GM18505 (cell line): ENCODE results near the gene GNG10.
"Not testable (repeated sequence)": the region's sequence is repeated elsewhere in the genome, so short reads cannot be mapped to it uniquely, and the experiment has no call there.

Experiments
- ATAC-seq: cut with Tn5 transposase; IDR thresholded peaks from one replicate; pipeline ENCODE4 v1.9.1; 2021; ENCODE audit not compliant: unreplicated experiment
- POLR2A ChIP-seq: IDR thresholded peaks from 4 replicates; pipeline ENCODE4 v1.6.1; 2011; ENCODE audit warnings: borderline replicate concordance; ENCODE audit not compliant: insufficient read depth, insufficient read length; ENCODE audit errors: extremely low read depth

The GNG10 gene

DNA sequence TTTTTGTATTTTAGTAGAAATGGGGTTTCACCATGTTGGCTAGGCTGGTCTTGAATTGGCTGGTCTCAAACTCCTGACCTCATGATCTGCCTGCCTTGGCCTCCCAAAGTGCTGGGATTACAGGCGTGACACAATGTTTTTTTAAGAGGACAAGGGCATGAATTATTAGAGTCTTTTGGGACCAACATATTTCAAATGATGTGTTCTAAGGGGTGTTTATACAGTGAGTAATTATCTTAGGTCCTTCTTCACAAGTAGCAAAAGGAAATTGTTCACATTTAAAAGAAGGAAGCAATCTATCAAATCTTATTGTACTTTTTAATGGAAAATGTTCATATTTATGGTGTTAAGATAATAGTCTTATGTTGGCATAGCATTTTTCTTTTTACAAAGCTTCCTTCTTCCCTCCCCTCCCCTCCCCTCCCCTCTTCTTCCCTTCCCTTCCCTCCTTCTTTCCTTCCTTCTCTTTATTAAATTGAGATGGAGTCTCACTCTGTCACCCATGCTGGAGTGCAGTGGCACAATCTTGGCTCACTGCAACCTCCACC lies 6.7 kb downstream of the GNG10 start:
- ATAC-seq, result no peak
- no peak for TF ChIP-seq POLR2A

DNA sequence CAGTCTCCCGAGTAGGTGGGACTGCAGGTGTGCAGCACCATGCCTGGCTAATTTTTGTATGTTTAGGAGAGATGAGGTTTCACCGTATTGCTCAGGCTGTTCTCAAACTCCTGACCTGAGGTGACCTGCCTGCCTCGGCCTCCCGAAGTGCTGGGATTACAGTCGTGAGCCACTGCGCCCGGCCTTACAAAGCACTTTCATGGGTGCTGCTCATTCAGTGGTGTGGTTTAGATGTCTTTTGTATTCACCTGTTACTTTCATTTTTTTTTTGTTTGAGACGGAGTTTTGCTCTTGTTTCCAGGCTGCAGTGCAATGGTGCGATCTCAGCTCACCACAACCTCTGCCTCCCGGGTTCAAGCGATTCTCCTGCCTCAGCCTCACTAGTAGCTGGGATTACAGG lies 7.2 kb downstream of the GNG10 start:
- ATAC-seq, result not testable (repeated sequence)

- ATAC-seq, result no peak
- no peak for TF ChIP-seq POLR2A
Measured at GRCh38 chr9:111674319-111674718, 12.9 kb downstream of the GNG10 start.

DNA sequence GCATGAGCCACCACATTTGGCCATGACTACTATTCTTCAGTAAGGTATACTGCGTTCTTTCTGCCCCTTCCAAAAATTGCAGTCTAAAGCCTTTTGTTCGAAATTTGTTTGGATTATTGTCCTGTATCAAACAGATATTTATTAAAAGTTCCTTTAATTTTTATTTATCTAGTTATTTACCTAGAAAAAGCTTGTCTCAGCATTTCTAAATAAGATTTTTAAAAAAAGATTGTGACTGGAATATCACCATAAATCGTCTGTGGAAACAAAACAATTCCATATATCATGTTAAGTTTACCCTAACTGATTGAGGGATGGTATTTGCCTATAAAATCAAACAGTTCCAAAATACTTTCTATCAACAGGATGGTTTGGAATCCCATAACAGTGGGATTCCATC lies 14.7 kb downstream of the GNG10 start:
- TF ChIP-seq POLR2A, result no peak
- ATAC-seq, result no peak

DNA sequence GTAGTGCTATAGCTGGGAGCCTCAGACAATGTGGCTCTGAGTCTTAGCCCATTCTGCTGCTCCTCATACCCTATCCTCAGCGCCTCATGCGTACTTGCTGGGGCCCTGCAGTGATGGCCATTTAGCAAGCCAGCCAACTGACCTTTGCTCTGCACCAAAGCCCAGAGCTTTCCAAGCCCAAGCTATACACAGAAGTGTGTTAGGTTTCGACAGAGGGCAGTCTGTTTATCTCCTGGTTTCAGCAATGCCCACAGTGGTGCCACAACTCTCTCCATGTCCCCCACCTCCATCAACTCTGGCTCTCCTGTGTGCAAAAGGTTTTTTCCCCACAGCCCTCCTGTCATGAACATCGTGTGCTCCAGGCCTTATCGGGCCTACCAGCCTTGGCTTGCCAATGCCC lies 16.9 kb downstream of the GNG10 start:
- ATAC-seq, result no peak

DNA sequence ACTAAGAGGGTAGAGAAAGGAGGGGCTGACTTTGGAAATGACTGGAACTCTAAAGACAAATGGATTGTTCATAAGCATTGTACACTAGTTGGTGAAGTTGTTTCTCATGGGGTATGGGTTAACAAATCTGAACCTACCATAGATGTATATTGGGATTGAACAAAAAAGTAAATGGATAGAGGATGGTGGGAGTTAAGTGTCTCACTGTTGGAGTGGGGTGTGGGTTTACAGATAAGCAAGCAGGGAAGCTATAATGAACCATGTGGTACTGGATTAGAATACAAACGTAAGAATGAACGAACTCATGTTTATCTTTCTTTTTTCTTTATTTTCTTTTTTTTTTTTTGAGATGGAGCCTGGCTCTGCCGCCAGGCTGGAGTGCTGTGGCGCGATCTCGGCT lies 17.8 kb downstream of the GNG10 start:
- no peak for TF ChIP-seq POLR2A
- ATAC-seq, result no peak

More for the DNA sequence above, 16.9 kb downstream of the GNG10 start:
- TF ChIP-seq POLR2A, result no peak

DNA sequence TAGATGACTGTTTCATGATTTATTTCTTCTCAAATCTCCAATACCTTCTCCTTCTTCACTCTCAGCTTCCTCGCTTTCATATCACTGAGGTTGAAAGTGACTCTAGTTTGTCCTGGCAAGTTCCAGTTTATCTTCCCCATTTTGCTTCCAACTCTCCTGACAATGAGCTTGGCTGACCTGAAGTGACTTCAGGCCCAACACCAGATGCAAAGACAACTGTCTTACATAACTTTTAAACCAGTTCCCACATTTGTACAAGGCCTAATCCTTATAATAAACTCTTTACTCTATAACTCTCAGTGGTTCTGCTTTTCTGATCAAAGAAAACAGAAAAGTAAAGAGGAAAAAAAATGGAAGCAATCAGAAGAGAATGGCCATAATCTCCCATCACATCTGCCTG lies 22.0 kb downstream of the GNG10 start:
- TF ChIP-seq POLR2A, result no peak
- no peak for ATAC-seq

- TF ChIP-seq POLR2A, result no peak
- no peak for ATAC-seq
Measured at GRCh38 chr9:111691672-111692329, 30.4 kb downstream of the GNG10 start.

DNA sequence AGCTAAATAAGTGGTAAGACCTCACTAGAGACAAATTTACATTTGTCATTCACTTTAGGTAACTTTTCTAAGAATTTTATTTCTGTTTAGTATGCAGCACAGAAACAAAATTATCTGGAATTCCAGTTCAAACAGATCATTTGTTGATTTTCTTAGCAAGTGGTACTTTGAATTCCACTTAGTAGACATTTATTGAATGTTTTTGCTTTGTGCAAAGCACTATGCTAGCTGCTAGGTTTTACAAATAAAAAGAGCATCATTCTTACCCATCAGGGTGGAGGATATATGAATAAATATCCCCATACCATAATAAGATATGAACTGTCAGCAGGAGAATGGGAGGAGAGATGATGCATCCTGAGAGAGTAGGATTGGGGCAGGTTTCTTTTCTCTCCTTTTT lies 35.4 kb downstream of the GNG10 start:
- TF ChIP-seq POLR2A, result no peak
- no peak for ATAC-seq

DNA sequence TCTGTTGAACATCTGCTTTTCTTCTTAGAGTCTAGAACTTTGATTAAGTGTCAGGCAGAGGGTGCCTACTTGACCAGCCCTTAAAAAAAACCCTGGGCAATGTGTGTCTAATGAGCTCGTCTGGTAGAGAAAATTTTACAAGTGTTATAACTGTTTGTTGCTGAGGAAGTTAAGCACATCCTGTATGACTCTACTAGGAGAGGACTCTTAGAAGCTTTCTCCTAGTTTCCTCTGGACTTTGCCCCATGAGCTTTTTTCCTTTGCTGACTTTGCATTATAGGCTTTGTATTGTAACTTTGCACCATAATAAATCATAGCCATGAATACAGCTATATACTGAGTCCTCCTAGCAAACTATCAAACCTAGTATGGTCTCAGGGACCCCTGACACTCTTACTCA lies 39.4 kb downstream of the GNG10 start:
- no peak for TF ChIP-seq POLR2A
- ATAC-seq, result no peak

DNA sequence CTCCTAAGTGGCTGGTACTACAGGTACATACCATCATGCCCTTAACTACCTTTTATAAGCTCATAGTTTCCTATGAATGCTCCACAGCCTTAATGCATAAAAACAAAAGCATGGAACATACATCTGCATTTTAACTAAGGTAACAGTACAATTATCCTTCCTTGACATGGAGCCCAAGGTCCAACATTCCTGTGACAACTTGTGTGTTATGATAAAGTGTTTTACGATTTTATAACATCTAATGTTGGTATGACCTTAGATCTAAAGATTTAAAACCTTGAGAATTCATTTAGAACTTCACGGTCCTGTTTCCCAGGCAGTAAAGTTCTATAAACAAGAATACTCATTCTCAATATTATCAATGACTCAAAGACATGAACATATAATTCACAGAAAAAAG lies 43.1 kb downstream of the GNG10 start:
- no peak for ATAC-seq
- no peak for TF ChIP-seq POLR2A

DNA sequence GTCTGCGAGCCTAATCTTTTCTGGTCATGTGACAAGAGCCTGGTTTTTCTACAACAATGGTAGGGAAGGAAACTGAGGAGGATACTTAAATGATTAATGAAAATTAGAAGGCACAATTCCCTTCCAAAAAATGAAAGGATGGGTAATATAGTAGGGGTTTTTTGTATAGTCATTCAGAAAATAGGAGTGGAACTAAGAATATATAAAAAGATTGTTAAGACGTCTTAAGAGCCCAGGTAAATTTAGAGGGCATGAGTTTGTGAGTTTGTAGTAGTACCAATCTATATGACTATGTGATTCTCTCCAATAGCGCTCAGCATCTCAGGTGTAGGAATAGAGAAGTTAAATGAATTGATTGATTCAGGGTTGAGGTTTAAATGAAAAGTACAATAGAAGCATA lies 50.1 kb downstream of the GNG10 start:
- no peak for ATAC-seq

DNA sequence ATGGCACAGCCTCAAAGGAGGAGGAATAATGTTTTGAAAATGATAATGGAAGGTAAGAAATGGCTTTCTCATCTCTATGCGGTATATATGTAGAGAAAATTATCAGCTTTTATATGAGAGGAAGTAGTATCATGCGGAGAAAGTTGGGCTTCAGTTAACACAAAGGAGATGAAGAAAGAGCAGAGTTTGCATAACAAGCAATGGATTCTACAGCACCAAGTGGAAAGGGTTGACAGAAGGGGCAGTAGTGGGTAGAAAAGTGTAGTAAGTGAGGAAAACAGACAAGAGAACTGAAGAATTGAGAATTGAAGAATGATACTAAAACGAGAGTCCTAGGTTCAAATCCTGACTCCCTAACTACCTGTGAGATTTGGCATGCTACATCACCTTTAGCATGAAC lies 51.0 kb downstream of the GNG10 start:
- ATAC-seq, result no peak
- TF ChIP-seq POLR2A, result no peak

More for the DNA sequence above, 50.1 kb downstream of the GNG10 start:
- TF ChIP-seq POLR2A, result no peak

DNA sequence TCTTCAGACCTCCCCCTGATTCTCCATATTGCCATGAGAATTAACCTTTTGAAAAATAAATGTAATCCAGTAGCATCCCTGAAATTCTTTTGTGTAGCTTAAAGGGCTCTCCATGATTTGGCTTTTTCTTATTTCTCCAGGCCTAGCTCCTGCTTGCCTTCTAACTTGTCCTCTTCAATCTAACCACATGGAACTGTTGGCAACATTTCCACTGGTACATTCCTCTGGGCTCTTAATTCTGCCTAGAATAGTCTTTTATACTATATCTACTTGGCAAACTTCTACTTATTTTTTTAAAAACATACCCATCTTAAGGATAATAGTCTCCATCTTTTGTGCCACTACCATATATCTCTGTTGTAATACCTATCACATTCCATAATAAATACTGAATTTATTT lies 54.1 kb downstream of the GNG10 start:
- ATAC-seq, result no peak
- TF ChIP-seq POLR2A, result no peak

DNA sequence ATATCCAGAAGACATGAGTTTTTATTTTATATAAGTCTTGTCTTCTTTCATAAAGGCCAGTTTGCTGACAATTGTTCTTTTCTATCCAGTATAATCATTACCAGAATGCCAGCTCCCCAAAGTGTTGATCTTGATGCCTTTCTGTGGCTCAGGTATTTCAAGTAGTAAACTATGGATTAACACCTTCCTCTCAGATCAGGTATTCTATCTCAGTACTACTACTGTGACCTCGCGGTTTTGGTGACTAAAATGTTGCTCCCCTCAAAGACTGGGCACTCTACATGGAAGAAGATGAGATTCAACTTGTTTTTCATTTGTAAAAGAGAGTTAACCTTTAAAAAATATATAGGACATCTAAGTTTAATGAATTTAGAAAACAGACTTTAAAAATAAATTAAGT lies 58.1 kb downstream of the GNG10 start:
- no peak for TF ChIP-seq POLR2A
- no peak for ATAC-seq
